ENCODE data around the gene GID8. TPM values are rescaled to one million over a fixed set of nuclear protein-coding genes. Genes with fewer than 3 reads are reported as not detected.

The GID8 gene
- total RNA-seq, 1 experiment from 2014 or later: 37.2 TPM

DNA sequence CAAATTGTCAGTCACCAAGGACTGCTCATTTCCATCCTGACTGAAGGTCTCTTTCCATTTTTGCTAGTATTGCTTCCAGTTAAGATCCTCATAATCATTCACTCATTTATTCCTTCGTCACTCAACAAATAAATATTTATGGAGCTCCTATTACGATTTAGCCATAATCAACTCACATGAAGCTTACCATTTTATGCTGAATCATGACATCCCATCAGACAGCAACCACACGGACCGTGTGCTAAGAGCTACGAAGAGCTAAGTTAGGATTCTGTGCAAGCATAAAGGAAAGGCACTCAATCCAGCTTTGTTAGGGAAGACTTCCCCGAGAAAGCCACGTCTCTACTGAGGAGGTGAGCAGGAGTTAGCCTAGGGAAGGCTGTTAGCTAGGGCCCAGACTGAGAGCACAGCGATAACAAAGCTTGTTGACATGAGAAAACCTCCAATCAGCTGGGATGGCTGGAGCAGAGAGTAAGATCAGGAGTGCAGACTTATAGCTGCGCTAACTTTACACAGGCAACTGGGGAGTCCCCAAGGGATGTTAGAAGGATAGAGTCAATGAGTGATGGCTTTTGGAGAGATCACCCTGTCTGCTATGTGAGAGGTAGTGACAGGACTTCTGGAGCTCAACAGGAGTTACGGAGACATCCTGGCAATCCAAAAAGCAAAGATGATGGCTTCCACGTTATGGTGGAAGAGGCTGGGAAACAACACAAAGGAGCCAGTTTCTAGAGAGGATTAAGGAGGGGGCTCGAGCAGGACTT is 2.6 kb upstream of the GID8 start:
- peak overlapping the region; percentile 99; the same call in 1 of the 2 replicates for H3K4me3 ChIP-seq (ENCODE audit: low read length)
- ATAC-seq (no peak), DNase-seq (no peak)
- H3K4me1 ChIP-seq (ENCODE audit: insufficient read depth, low read length): peaks cover 20% of the 10 kb centered on the region
- POLR2A ChIA-PET (ENCODE audit: unreplicated experiment): no interaction called here
- no peak overlapping the region for H2AFZ ChIP-seq (ENCODE audit: low read length)
- H3K36me3 ChIP-seq (ENCODE audit: low read depth, low read length): peaks cover 30% of the 10 kb centered on the region
- no peak overlapping the region for H3K27ac ChIP-seq (ENCODE audit: low read length)
- peak overlapping the region; percentile 98 for H3K4me2 ChIP-seq (ENCODE audit: low read length)
- TF ChIP-seq, protein P1, sequence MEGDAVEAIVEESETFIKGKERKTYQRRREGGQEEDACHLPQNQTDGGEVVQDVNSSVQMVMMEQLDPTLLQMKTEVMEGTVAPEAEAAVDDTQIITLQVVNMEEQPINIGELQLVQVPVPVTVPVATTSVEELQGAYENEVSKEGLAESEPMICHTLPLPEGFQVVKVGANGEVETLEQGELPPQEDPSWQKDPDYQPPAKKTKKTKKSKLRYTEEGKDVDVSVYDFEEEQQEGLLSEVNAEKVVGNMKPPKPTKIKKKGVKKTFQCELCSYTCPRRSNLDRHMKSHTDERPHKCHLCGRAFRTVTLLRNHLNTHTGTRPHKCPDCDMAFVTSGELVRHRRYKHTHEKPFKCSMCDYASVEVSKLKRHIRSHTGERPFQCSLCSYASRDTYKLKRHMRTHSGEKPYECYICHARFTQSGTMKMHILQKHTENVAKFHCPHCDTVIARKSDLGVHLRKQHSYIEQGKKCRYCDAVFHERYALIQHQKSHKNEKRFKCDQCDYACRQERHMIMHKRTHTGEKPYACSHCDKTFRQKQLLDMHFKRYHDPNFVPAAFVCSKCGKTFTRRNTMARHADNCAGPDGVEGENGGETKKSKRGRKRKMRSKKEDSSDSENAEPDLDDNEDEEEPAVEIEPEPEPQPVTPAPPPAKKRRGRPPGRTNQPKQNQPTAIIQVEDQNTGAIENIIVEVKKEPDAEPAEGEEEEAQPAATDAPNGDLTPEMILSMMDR (conservative IDR thresholded peaks at IDR 0.05; ENCODE audit: low read depth, low read length): no peak
- no peak for TF ChIP-seq EZH2 (IDR thresholded peaks at IDR 0.05; ENCODE audit: low read length, unreplicated experiment)
- no peak for TF ChIP-seq EZH2phosphoT487 (IDR thresholded peaks at IDR 0.05; ENCODE audit: borderline replicate concordance, low read length)
- no peaks in the 10 kb centered on the region for H3K9me2 ChIP-seq (replicated peaks; ENCODE audit: low read length)
- H3K9me3 ChIP-seq (ENCODE audit: low read length): no peaks in the 10 kb centered on the region
- CTCF ChIA-PET: no interaction called here
- no peaks in the 10 kb centered on the region for H3K27me3 ChIP-seq (ENCODE audit: low read length)
- BruUV-seq (replicated peaks): no TSS peak
- intact Hi-C loops (cut with micrococcal nuclease): no loop called here
- H3F3A ChIP-seq (ENCODE audit: low read length, unreplicated experiment): no peaks in the 10 kb centered on the region
- H3K79me2 ChIP-seq (ENCODE audit: low read length): peaks cover 95% of the 10 kb centered on the region
- H4K20me1 ChIP-seq (ENCODE audit: low read length): peaks cover 66% of the 10 kb centered on the region
- H3K9ac ChIP-seq (ENCODE audit: low read length): no peak overlapping the region

DNA sequence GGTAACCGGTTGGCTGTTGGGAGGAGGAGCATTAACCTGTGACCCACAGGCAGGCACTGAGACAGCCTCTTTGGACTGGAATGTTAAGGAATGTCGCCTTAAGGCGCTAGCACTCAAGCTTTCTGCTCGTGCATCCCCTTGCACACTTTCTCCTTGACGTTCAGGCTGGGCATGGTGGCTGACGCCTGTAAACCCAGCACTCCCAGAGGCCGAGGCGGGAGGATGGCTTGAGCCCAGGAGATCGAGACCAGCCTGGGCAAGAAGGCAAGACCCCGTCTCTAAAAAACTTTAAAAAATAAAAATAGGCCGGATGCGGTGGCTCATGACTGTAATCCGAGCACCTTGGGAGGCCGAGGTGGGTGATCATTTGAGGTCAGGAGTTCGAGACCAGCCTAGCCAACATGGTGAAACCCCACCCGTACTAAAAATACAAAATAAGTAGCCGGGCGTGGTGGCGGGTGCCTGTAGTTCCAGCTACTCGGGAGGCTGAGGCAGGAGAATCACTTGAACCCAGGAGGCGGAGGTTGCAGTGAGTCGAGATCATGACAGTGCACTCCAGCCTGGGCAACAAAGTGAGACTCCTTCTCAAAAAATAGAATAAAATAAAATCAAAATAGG is 1.9 kb upstream of the GID8 start:
- Histone ChIP-seq H4K20me1 (ENCODE audit: low read length) (peaks cover 66% of the 10 kb centered on the region), H3K4me1 (ENCODE audit: insufficient read depth, low read length) (peaks cover 26% of the 10 kb centered on the region), H3K79me2 (ENCODE audit: low read length) (peaks cover 95% of the 10 kb centered on the region), H3K4me3 (ENCODE audit: low read length) (peak overlapping the region; percentile 99), H3F3A (ENCODE audit: low read length, unreplicated experiment) (no peaks in the 10 kb centered on the region), H3K9me3 (ENCODE audit: low read length) (no peaks in the 10 kb centered on the region), H3K27ac (ENCODE audit: low read length) (no peak overlapping the region), H3K27me3 (ENCODE audit: low read length) (no peaks in the 10 kb centered on the region), H3K9me2 (replicated peaks; ENCODE audit: low read length) (no peaks in the 10 kb centered on the region), H2AFZ (ENCODE audit: low read length) (no peak overlapping the region), H3K4me2 (ENCODE audit: low read length) (peak overlapping the region; percentile 98), H3K9ac (ENCODE audit: low read length) (peak overlapping the region; percentile 100; the same call in 1 of the 2 replicates), H3K36me3 (ENCODE audit: low read depth, low read length) (peaks cover 36% of the 10 kb centered on the region)
- intact Hi-C loops (cut with micrococcal nuclease): no loop called here
- DNase-seq: no peak
- ChIA-PET CTCF (no interaction called here), POLR2A (ENCODE audit: unreplicated experiment) (no interaction called here)
- TF ChIP-seq EZH2 (IDR thresholded peaks at IDR 0.05; ENCODE audit: low read length, unreplicated experiment) (no peak), EZH2phosphoT487 (IDR thresholded peaks at IDR 0.05; ENCODE audit: borderline replicate concordance, low read length) (no peak)
- TF ChIP-seq, protein P1 (conservative IDR thresholded peaks at IDR 0.05; ENCODE audit: low read depth, low read length): no peak
- ATAC-seq: no peak
- BruUV-seq (replicated peaks): no TSS peak
